DMS114 treated with DMSO at 0.1 percent for 48 hours (cell line): ENCODE measurements around the gene MGAT1.
"Not testable (repeated sequence)": the region's sequence is repeated elsewhere in the genome, so short reads cannot be mapped to it uniquely, and the experiment has no call there.

Source experiments
- DNase-seq: peaks from one replicate; lab custom pipeline; 2025; ENCODE audit not compliant: unreplicated experiment; lab: John Stamatoyannopoulos, UW

Gene MGAT1

GRCh38 chr5:180786531-180787398 is 15.8 kb downstream of the MGAT1 start:
- no peak for DNase-seq

- no peak for DNase-seq
These were observed 16.8 kb downstream of the MGAT1 start for GRCh38 chr5:180785794-180786221.

GRCh38 chr5:180785121-180785781 is 17.4 kb downstream of the MGAT1 start:
- no peak for DNase-seq

- DNase-seq: peak; percentile 64
These were observed 18.0 kb downstream of the MGAT1 start for GRCh38 chr5:180784497-180785097.

GRCh38 chr5:180783340-180784052 is 19.1 kb downstream of the MGAT1 start:
- no peak for DNase-seq

GRCh38 chr5:180782748-180783147 is 19.9 kb downstream of the MGAT1 start:
- no peak for DNase-seq

GRCh38 chr5:180781900-180782326 is 20.7 kb downstream of the MGAT1 start:
- not testable (repeated sequence) for DNase-seq

GRCh38 chr5:180779985-180780610 is 22.5 kb downstream of the MGAT1 start:
- no peak for DNase-seq

GRCh38 chr5:180777475-180777874 is 25.1 kb downstream of the MGAT1 start:
- no peak for DNase-seq

- DNase-seq: no peak
These were observed 26.2 kb downstream of the MGAT1 start for GRCh38 chr5:180776376-180776775.

- no peak for DNase-seq
These were observed 27.0 kb downstream of the MGAT1 start for GRCh38 chr5:180775624-180776023.

- no peak for DNase-seq
These were observed 30.8 kb downstream of the MGAT1 start for GRCh38 chr5:180771839-180772238.

- no peak for DNase-seq
These were observed 32.8 kb downstream of the MGAT1 start for GRCh38 chr5:180769821-180770220.

GRCh38 chr5:180755601-180756000 is 47.0 kb downstream of the MGAT1 start:
- DNase-seq: no peak

GRCh38 chr5:180744253-180744652 is 58.4 kb downstream of the MGAT1 start:
- no peak for DNase-seq

GRCh38 chr5:180742727-180743126 is 59.9 kb downstream of the MGAT1 start:
- DNase-seq: no peak

- DNase-seq: not testable (repeated sequence)
These were observed 61.7 kb downstream of the MGAT1 start for GRCh38 chr5:180740953-180741352.

- no peak for DNase-seq
These were observed 62.6 kb downstream of the MGAT1 start, which contains the start of gene OR2Y1 for GRCh38 chr5:180739958-180740357. TSS of gene OR2Y1 (minus strand) at chr5:180740058. CDS start at chr5:180740058, 0 bp downstream.

GRCh38 chr5:180739271-180739670 is 63.3 kb downstream of the MGAT1 start:
- no peak for DNase-seq

- no peak for DNase-seq
These were observed 66.1 kb downstream of the MGAT1 start for GRCh38 chr5:180736536-180736935.
